HG03025 (cell line): ENCODE measurements around the gene PAK1.
"Not testable (repeated sequence)": the region's sequence is repeated elsewhere in the genome, so short reads cannot be mapped to it uniquely, and the experiment has no call there.

ENCODE experiments used
- ATAC-seq: cut with Tn5 transposase; IDR thresholded peaks from one replicate; pipeline ENCODE4 v1.9.1; 2021; ENCODE audit warnings: mild to moderate bottlenecking, moderate library complexity; ENCODE audit not compliant: unreplicated experiment, low FRiP score

The PAK1 gene

DNA sequence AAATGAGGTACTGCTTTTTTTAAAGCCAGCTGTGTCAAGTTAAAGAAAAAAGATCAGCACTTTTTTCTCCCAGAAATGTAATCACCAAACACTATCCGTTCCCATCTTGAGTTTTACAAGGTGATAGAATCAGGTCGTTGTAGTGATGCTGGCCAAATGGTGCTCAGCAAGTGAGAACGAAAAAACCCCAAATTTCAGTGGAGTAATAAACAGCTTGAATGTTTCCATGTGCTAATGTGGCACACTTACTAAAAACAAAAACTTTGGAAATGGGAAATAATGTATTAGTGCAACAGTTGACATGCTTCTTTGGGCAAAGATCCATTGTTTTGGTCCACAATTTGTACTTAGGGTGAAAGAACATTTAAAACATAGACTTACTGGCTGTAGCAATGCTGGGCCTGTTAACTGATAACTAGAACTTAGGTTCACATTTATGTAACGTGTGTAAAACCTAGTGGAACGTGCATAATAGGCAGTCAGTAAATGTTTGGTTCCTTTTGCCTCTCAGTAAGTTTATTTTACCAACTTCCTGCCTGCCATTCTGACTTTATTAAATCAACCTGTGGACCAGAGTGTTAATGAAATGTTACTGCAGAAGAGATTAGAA lies 157.1 kb downstream of the PAK1 start:
- no peak for ATAC-seq

DNA sequence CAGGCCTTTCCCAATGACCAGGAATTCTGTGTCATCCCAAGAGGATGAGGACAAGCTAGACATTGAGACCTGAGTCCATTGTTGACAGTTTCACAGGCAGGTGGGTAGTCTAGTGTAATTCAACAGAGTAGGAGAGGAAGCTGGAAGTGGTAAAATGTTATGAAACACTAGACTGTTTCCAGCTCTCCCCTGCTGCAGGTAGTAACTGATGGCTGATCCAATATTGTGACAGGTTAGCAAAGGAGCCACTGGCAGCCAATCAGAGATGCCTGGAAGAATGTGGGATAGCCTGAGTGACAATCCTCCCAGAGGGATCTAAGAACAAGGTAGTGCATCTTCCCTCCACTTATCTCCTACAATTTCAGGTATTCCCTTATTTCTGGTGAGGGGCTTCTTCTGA lies 161.8 kb downstream of the PAK1 start:
- ATAC-seq: no peak

DNA sequence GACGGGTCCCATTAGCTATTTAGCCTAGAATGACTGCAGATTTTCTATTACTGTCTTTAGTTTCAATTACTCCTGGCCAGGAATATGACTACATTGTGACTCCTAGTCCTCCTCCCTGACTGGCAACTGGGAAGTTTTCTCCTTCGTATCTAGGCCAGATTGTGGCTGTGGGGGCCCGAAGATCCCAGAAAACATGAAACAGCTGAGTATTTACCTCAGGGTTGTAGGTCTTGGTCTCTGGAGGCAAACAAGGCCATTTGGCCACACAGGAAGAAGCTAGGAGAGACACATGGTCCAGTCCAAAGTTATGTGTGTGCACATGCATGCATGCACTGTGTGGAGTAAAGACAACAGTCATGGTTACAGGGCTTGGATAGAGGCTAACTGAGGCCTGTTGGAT lies 162.2 kb downstream of the PAK1 start:
- no peak for ATAC-seq

DNA sequence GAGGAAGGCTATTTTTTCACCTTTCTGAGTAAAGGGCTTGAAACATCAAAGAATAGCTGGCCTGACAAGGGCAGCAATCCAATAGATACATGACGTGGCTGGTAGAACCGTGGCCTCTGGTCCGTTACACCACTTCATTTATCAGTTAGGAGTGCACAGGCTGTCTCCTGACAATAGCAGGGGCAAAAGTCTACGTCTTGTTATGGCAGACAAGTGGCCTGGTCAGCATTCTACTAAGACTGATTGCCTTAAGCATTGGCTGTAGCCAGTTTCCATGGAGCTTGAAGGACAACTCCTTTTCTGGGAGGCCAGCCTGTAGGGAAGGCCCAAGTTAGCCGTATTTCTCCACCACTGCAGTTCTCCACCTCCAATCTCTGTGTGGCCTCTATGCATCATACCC lies 163.2 kb downstream of the PAK1 start:
- no peak for ATAC-seq

DNA sequence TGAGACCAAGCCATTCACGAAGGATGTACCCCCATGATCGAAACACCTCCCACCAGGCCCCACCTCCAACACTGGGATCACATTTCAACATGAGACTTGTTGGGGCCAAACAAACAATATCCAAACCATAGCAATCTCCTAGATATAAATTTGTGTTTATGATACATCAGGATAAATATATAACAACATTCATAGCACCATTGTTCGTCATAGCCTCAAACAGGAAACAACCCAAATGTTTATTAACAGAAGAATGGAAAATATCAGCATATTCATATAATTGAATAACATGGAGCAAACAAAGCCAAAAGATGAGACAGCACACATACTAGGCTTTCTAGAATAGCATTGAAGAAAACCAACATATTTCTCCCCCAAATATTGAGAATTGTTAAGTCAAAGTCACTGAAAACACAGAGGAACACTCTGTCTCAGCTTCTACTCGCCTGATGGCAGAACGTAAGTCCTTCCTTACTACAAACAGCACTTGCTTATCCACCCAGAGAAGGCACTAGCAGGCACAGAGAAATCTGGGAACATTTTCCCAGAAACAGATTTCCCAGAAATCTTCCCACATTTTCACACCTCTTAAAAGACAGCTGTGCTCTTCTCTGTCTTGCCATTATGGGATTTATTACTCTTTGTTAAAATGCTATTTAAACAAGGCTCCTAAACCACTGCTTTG lies 164.4 kb downstream of the PAK1 start:
- ATAC-seq: no peak

DNA sequence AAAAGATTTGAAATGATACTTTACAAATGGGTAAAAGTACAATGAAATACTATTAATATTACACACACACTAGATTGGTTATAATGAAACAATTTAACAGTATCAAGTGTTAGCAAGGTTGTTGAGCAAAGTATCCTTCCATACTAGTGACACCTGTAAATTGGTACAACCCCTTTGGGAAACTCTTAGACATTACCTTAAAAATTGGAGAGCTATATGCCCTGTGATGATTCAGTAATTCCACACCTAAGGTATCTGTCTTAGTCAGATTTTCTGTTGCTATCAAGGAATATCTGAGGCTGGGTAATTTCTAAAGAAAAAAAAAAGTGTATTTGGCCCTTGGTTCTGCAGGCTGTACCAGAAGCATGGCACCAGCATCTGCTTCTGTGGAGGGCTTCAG lies 165.1 kb downstream of the PAK1 start:
- ATAC-seq: no peak

DNA sequence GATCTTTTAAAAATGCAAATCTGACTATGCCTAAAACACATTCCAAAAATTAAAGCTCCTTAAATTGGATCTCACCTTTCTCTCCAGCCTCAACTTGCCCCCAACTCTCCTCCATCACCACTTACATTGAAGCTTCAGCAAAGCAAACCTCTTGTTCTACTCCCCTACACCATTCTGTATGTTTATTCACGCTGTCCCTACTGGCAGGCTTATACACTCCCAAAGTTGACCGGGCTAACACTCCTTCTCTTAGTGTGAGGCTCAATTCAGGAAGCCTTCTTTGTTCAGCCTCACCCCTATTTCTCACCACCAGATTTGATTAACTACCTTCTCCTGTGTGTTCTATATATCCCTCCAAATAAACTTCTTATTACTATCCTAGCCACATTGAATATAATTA lies 170.6 kb downstream of the PAK1 start:
- no peak for ATAC-seq

DNA sequence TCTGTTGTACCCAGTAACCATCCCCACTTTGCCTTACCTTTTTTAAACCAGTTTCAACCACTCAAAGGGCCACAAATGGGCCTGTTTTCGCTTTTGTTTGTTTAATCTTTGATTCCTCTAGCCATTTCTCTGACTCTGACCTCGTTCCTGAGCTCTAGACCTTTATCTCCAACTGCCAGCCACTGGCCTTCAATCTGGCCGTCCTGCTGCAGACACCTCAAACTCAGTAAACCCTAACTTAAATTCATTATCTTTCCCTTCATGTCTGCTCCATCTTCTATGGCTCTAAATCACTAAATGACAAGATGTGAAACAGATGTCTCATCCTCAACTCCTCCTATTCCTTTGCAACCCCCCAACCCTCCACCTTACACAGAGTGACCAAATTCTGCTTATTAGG lies 171.1 kb downstream of the PAK1 start:
- no peak for ATAC-seq

DNA sequence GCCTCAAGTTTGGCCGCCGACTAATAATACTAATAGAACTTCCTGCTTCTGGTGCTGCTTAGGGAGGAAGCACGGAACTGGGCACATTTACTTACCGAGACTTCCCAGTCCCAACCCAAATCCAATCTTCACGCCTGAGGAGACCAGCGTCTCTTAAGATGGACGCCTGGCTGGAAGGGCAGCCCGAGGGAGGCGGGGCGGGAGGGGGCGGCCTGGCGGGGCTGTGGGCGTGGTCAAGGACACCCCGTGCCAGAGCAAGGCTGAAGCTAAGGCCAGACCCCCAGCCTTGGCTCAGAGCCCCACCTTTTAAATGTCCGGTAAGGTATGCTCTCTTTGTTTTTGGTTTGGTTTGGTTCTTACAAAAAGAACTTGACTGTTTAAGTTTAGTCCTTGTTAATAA lies 172.4 kb downstream of the PAK1 start, which contains the start of gene GDPD4:
Gene GDPD4 (minus strand): TSS at position 177 of the 400 bp plus-strand sequence. CDS start 16,549 bp downstream, outside the sequence.
- ATAC-seq: no peak

DNA sequence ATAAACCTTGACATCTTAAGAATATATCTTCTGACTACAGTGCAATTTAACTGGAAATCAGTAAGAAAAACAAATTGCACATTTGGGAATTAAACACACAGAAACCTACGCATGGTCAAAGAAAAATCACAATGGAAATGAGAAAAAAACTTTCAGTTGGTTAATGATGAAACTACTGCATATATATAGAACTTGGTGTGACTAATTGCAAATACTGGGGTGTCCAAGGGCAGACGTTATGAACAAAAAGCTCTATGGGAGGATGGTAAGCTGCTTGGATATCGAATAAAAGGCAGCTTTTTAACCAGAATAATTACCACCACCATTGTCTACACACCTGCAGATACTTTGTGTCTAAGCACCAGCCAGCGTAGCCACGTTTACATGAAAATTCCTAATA lies 173.2 kb downstream of the PAK1 start:
- no peak for ATAC-seq

DNA sequence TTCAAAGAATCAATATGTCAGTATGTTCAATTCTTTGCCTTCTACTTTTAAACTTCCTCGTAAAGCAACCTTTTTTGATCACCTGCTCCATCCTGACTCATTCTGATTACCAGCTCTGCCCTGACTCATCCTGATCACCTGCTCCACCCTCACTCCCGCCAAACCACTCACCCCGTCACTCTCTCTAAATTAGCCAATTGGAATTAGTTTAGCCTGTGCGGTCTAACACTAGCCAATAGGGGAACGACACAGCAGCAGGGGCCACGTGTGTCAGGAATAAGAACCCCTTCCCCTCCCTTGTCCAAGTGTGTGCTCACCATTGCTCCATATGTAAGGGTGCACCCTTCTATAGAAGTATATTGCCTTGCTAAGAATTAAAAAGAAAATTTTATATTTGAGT lies 173.9 kb downstream of the PAK1 start:
- ATAC-seq: not testable (repeated sequence)

DNA sequence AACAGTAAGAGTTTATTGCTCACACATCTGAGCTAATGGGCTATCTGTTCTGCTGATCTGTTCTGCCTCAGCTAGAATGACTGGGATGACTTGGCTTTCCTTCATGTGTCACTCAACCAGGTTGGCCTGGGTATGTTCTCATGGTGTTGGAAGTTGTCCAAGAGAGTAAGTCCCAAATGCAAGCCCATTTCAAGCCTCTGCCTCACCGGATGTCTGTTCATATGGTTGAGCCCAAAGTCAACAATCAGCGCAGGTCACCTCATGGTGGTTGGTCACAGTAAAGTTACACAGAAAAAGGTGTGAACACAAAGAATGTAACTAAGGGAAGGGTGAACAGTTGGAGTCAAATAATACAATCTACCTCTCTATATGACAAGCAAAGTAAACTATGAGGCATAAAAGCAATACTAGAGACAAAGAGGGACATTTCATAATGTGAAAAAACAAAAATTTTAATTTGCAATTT lies 174.3 kb downstream of the PAK1 start:
- ATAC-seq: no peak

DNA sequence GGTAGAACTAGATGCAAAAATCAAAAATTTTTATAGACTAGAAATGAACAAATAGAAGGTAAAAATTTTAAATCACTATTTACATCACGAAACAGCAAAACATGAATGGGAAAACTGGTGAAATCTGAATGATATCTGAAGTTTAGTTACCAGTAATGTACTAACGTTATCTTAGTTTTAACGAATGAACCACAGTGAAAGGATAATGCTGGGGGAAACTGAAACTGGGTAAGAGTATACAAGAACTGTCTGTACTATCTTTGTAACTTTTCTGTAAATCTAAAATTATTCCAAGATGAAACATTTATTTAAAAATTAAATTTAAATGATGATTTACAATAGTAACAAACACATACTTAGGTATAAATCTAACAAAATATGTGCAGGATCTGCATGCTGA lies 179.9 kb downstream of the PAK1 start:
- ATAC-seq: no peak

DNA sequence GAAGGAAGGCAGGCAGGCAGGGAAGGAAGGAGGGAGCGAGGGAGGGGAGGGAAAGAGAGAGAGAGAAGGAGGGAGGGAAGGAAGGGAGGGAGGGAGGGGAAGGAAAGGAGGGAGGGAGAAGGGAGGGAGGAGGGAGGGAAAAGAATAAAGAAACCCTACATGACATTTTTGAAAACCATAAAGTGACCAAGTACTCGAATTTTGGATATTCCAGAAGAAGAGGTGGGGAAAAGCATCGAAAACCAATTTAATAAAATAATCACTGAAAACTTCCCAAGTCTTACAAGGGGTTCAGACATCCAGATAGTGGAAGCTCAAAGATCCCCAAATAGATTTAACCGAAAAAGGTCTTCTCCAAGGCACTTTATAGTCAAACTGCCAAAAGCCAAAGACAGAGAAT lies 184.2 kb downstream of the PAK1 start:
- no peak for ATAC-seq

DNA sequence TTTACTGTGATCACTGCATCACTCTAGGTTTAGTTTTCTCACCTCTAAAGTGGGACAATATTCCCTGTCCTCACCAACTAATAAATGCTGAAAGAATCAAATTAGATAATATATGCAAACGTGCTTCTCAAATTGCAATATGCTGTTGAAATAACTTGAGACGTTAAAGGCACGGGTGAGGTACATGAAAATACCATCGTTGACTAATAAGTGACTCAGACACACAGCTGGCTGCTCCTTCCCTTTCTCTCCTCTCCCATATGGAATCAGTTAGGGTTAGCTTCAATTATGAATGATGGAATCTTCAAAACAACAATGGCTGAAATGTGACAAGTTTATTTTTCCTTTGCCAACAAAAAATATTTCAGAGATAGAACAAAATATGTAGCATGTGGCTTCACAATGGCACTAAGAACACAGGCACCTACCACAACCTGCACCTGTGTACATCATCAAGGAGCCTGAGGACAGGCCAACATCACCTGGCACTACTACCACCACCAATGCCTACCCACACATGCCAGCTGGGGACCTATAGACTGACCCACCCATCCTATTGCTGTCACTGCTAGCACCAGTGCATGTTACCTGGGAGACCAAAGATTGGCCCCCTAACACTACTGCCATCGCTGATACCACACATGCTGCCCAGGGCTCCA lies 186.2 kb downstream of the PAK1 start:
- no peak for ATAC-seq

DNA sequence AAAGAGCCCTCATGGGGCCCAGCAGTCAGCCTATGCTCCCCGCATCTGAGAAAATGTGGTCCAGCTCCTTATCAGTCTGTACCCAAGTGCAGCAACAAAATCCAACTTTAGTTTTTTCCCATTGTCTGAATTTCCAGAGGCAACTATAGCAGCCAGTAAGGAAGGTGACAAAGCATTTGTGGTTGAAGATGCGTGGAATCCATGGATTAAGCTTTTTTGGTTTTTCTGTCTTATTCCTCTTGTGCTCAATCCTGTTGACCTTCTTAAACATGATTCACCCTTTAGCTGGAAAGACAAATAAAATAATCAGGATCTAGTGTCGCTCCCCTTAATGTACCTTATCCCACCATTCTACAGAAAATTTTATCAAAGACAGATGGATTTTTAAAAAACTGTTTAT lies 186.8 kb downstream of the PAK1 start:
- ATAC-seq: no peak

DNA sequence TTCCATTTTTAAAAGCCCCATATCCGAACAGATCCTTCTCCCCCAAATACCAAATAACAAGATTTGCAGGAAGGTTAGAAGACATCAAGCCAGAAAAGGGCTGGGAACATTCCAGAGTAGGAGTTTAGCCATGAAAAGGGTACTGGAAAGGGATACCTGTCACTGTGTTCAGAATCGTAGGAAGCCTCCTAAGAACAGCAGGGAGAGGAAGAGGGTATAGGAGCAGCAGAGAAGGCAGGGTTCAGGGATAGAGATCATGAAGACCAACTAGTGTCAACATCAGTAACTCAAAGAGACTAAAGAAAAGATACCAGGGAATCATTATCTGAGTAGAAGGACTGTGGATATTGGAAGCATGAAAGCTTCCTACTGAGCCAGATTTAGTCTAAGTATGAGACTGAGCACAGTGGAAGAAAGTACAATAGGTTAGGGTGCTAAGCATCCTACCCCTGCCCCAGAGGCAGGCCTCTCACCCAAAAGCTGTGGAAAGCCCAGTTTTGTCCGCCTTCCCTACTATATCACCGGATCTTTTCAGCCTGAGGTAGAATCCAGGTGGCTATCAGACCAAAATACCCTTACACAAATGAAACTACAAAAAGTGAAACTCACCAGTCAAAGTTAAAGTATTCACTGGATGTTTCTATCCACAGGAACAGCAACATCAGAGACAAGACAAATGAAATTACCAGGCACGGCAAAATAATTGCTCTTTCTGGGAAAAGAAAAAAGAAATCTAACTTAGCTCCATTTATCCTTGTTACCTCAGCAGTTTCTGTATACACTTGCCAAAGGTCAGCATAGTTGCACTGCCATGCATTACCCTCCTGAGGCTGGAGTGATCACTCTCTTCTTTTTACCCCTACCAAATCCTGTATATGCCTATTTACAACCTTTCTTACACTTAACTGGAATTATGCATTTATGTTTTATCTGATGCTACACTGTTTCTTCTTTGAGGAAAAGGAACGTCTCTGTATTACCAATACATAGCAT lies 189.1 kb downstream of the PAK1 start:
- no peak for ATAC-seq

DNA sequence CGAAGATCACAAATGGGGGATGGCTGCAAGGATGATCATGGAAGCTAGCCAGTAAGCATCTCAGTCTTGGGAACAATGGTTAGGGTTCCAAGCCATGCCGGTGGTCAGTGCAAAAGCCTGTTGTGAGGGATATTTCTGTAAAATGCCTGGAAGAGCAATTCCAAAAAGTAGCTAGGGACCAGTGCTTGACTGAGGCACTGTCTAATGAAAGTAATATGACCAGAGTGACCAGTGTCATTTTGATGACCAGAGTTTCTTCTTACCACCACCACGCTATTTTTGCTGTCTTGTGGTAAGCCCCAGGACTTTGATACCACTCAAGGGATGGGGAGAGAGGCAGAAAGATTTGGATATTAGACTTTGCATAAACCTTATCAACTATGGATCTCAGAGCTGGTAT lies 190.8 kb downstream of the PAK1 start:
- no peak for ATAC-seq

DNA sequence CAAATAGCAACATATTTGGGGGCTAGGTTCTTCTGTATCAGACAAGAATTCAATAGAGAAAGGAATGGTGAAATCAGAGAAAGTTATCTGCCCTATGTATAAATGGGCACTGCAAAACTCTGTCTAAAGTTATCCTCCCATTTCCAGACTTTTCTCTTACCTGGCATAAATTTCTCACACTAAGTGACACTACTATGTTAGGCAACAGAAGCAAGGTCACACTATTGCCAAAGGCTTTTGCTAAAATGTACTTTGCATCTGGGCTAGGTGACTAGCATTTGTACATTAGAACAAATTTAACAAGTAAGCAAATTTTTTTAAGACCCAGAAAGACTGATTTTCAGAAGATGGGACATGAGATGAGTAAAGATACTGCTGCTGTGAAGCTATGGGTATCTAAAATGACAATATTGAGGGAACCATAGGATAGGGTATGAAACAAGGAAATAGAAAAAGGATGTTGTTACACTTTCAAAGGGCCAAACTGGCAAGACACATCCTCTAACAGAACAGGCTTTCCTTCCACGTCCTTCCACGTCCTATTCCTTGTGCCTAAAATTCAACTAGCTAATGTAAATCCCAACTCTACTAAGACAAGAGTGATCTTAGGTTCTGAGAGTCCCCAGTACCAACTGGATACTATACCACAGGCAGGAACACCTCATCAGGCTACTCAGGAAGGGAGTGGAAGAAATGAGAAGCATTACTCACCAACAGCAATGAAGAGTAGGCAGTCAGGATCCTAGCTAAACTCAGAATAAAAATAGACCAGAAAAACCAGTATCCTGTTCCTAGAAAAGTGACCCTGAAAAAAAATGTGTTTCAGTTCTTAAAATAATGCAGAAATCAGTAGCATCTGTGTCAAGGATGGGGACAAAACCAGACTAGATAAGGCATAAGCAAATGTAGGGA lies 195.0 kb downstream of the PAK1 start:
- no peak for ATAC-seq

DNA sequence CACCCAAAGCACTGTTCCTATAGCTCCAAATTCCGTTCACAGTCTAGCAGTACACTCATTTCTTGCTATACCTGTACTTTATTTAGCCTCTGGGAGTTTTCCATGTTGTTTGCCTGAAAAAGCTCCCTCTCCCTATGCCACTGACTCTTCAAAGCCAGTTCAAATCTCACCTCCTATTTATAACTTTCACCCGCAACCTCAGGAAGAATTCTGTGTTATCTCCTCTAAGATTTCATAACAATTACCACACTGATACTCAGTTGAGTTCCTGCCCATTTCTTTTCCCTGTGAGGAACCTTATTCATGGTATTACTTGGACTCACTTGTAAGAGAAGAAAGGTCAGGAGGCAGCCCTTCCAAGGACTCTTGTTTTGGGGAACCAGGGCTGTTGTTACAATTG lies 197.6 kb downstream of the PAK1 start:
- ATAC-seq: no peak
